GM19372 (cell line): ENCODE measurements around the gene SPSB2.

Experiments used
- ATAC-seq: cut with Tn5 transposase; IDR thresholded peaks from one replicate; pipeline ENCODE4 v1.9.1; 2021; ENCODE audit warnings: mild to moderate bottlenecking, low read depth, moderate library complexity; ENCODE audit not compliant: unreplicated experiment

SPSB2 gene

GRCh38 chr12:6852651-6853354, 20.3 kb downstream of the SPSB2 start:
- no peak for ATAC-seq

GRCh38 chr12:6851921-6852650, 21.0 kb downstream of the SPSB2 start, which contains the start of gene USP5:
Gene USP5, plus strand, starts transcription at chr12:6852150. Its CDS starts 30 bp downstream, at chr12:6852180.
- peak; percentile 70 for ATAC-seq

- ATAC-seq: peak; percentile 42
Observed at GRCh38 chr12:6851153-6851920, 21.8 kb downstream of the SPSB2 start, which contains the start of gene CDCA3. Gene CDCA3, minus strand, starts transcription at chr12:6851286. Its CDS starts 334 bp downstream, at chr12:6850952.

GRCh38 chr12:6850796-6851152, 22.3 kb downstream of the SPSB2 start:
- no peak for ATAC-seq

GRCh38 chr12:6849976-6850560, 23.0 kb downstream of the SPSB2 start:
- no peak for ATAC-seq

GRCh38 chr12:6849427-6849826, 23.7 kb downstream of the SPSB2 start:
- ATAC-seq: no peak

- ATAC-seq: no peak
Observed at GRCh38 chr12:6847676-6848075, 25.4 kb downstream of the SPSB2 start.

GRCh38 chr12:6846316-6846869, 26.7 kb downstream of the SPSB2 start:
- no peak for ATAC-seq

GRCh38 chr12:6845395-6845794, 27.7 kb downstream of the SPSB2 start:
- no peak for ATAC-seq

- no peak for ATAC-seq
Observed at GRCh38 chr12:6843118-6843902, 29.8 kb downstream of the SPSB2 start.

GRCh38 chr12:6842075-6842474, 31.0 kb downstream of the SPSB2 start:
- ATAC-seq: no peak

- ATAC-seq: no peak
Observed at GRCh38 chr12:6840761-6841515, 32.2 kb downstream of the SPSB2 start, which contains the start of gene GNB3. Gene GNB3, plus strand, starts transcription at chr12:6840925. Its CDS starts 363 bp downstream, at chr12:6841288.

- no peak for ATAC-seq
Observed at GRCh38 chr12:6840330-6840729, 32.8 kb downstream of the SPSB2 start.

- no peak for ATAC-seq
Observed at GRCh38 chr12:6839482-6840201, 33.5 kb downstream of the SPSB2 start.

- no peak for ATAC-seq
Observed at GRCh38 chr12:6838854-6839253, 34.2 kb downstream of the SPSB2 start.

- ATAC-seq: no peak
Observed at GRCh38 chr12:6837370-6838060, 35.6 kb downstream of the SPSB2 start.

GRCh38 chr12:6836851-6837250, 36.3 kb downstream of the SPSB2 start:
- ATAC-seq: no peak

GRCh38 chr12:6834873-6835272, 38.2 kb downstream of the SPSB2 start:
- no peak for ATAC-seq
